ENCODE measurements around the gene ZIC1.

GRCh38 chr3:147423798-147424580 is 14.8 kb downstream of the ZIC1 start:
- no peak for TF ChIP-seq POLR2A (IDR thresholded peaks at IDR 0.05)
- TF ChIP-seq CTCF (IDR thresholded peaks at IDR 0.05) = no peak
